PC-9 (cell line): Measurements from ENCODE around the gene SOX5. TPM values are rescaled to one million over a fixed set of nuclear protein-coding genes. Genes with fewer than 3 reads are reported as not detected.

ENCODE experiments used
- BruUV-seq: library from RNA; stranded (reverse); fragments of 400-500 nt; replicated peaks from 2 replicates; lab custom pipeline; 2021; lab: Mats Ljungman, UMichigan
- CTCF ChIA-PET: fragments of 300-600 bp; sonication (Branson Sonifier 250); formaldehyde crosslinking; loops from one replicate; lab custom pipeline; 2022; ENCODE audit warnings: antibody characterized with exemption; lab: Charles Lee
- POLR2A ChIA-PET: fragments of 300-600 bp; sonication (Branson Sonifier 250); formaldehyde crosslinking; loops from one replicate; lab custom pipeline; 2022; ENCODE audit warnings: antibody characterized with exemption; ENCODE audit not compliant: unreplicated experiment; lab: Charles Lee
- DNase-seq, 2 experiments: peaks; one replicate each; pipeline versions ENCODE4 v3.0.0 to v3.0.0-alpha.2; 2015 to 2022; ENCODE audit warnings: mixed read lengths in 1 of 2
- H2AFZ ChIP-seq: fragments of 200-600 bp; sonication (generic); 2 replicates; pipeline ENCODE4 v1.8.1; 2017; ENCODE audit warnings: antibody characterized with exemption
- H3F3A ChIP-seq: fragments of 200-600 bp; sonication (generic); 2 replicates; pipeline ENCODE4 v1.8.1; 2017; ENCODE audit warnings: antibody characterized with exemption, mild to moderate bottlenecking, low read depth; ENCODE audit not compliant: insufficient read depth
- H3K27ac ChIP-seq: fragments of 200-600 bp; sonication (generic); 2 replicates; pipeline ENCODE4 v1.6.1; 2016; ENCODE audit warnings: mixed run types
- H3K27me3 ChIP-seq: fragments of 200-600 bp; sonication (generic); 2 replicates; pipeline ENCODE4 v1.6.1; 2016; ENCODE audit warnings: low read depth, mixed run types; ENCODE audit not compliant: insufficient read depth
- H3K36me3 ChIP-seq: fragments of 200-600 bp; sonication (generic); 2 replicates; pipeline ENCODE4 v1.6.1; 2016; ENCODE audit warnings: low read depth, mixed run types
- H3K4me1 ChIP-seq: fragments of 200-600 bp; sonication (generic); replicated peaks from 2 replicates; pipeline ENCODE4 v1.6.1; 2016; ENCODE audit warnings: mixed run types; ENCODE audit not compliant: insufficient read depth
- H3K4me2 ChIP-seq: fragments of 200-600 bp; sonication (generic); 2 replicates; pipeline ENCODE4 v1.6.1; 2017; ENCODE audit warnings: mixed run types
- H3K4me3 ChIP-seq: fragments of 200-600 bp; sonication (generic); 2 replicates; pipeline ENCODE4 v1.6.1; 2016; ENCODE audit warnings: mixed run types
- H3K79me2 ChIP-seq: fragments of 200-600 bp; sonication (generic); 2 replicates; pipeline ENCODE4 v1.6.1; 2017; ENCODE audit warnings: low read depth, mixed run types
- H3K9me2 ChIP-seq: fragments of 200-600 bp; sonication (generic); 2 replicates; pipeline ENCODE4 v1.8.1; 2017; ENCODE audit warnings: mild to moderate bottlenecking; ENCODE audit not compliant: insufficient read depth
- H3K9me3 ChIP-seq: fragments of 200-600 bp; sonication (generic); 2 replicates; pipeline ENCODE4 v1.8.1; 2016; ENCODE audit warnings: low read depth; ENCODE audit not compliant: insufficient read depth
- H4K20me1 ChIP-seq: fragments of 200-600 bp; sonication (generic); 2 replicates; pipeline ENCODE4 v1.8.1; 2017; ENCODE audit not compliant: insufficient read depth
- EZH2 ChIP-seq: fragments of 200-600 bp; sonication (generic); IDR thresholded peaks from 2 replicates; pipeline ENCODE4 v1.8.0; 2017; ENCODE audit warnings: antibody characterized with exemption, low read depth
- intact Hi-C: fragments of 100-400 bp; cut with micrococcal nuclease; formaldehyde crosslinking; loops from one replicate; pipeline ENCODE4 v1.10.0; 2022; ENCODE audit not compliant: unreplicated experiment
- total RNA-seq: library from RNA; stranded (reverse); gene quantifications from 2 replicates; pipeline ENCODE4 v1.2.3, GENCODE V29; 2021
- TF ChIP-seq, protein P1 (sequence below): fragments of 200-600 bp; sonication (generic); conservative IDR thresholded peaks from 2 replicates; pipeline ENCODE4 v1.6.1; 2017; ENCODE audit warnings: mixed run types, antibody characterized with exemption, mild to moderate bottlenecking, moderate library complexity

The SOX5 gene
- total RNA-seq, 1 experiment from 2014 or later: not detected

DNA sequence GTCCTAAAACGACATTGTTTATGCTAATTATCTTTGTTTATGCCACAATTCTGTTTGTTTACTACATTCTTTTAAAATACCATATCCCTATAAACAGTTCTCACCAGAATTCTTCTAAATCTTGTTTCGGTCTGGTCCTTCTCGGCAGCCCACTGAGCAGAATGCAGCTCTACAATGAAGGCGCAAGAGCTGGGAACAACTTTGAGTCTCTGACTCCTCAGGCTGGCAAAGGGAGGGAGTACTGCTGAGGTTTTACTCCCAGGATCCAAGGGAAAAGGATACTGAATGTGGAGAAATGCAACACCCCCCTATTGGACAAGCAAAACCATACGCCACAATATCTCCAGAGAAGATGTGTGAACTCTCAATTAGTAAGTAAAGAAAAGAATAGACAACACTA, 5.4 kb downstream of the SOX5 start:
- DNase-seq: no peak
- Histone ChIP-seq H3K4me2 (no peak overlapping the region), H3K36me3 (no peaks in the 10 kb centered on the region), H3K27me3 (peaks cover 13% of the 10 kb centered on the region; the same call in 1 of the 2 replicates), H3K4me1 (no peaks in the 10 kb centered on the region), H3K9me2 (no peaks in the 10 kb centered on the region), H3K4me3 (no peak overlapping the region), H3K9me3 (no peaks in the 10 kb centered on the region), H4K20me1 (no peaks in the 10 kb centered on the region), H3K27ac (no peak overlapping the region), H3F3A (no peaks in the 10 kb centered on the region), H3K79me2 (no peaks in the 10 kb centered on the region), H2AFZ (no peak overlapping the region; the same call in 1 of the 2 replicates)
- intact Hi-C loops: no loop called here
- TF ChIP-seq, protein P1, sequence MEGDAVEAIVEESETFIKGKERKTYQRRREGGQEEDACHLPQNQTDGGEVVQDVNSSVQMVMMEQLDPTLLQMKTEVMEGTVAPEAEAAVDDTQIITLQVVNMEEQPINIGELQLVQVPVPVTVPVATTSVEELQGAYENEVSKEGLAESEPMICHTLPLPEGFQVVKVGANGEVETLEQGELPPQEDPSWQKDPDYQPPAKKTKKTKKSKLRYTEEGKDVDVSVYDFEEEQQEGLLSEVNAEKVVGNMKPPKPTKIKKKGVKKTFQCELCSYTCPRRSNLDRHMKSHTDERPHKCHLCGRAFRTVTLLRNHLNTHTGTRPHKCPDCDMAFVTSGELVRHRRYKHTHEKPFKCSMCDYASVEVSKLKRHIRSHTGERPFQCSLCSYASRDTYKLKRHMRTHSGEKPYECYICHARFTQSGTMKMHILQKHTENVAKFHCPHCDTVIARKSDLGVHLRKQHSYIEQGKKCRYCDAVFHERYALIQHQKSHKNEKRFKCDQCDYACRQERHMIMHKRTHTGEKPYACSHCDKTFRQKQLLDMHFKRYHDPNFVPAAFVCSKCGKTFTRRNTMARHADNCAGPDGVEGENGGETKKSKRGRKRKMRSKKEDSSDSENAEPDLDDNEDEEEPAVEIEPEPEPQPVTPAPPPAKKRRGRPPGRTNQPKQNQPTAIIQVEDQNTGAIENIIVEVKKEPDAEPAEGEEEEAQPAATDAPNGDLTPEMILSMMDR: no peak
- TF ChIP-seq EZH2: no peak
- BruUV-seq: no TSS peak
- ChIA-PET CTCF (interaction anchor here (0.7 kb wide), 1 partner anchor 1425 kb away, joined by 3 read pairs; no protein-coding TSS in a partner anchor), POLR2A (no interaction called here)

DNA sequence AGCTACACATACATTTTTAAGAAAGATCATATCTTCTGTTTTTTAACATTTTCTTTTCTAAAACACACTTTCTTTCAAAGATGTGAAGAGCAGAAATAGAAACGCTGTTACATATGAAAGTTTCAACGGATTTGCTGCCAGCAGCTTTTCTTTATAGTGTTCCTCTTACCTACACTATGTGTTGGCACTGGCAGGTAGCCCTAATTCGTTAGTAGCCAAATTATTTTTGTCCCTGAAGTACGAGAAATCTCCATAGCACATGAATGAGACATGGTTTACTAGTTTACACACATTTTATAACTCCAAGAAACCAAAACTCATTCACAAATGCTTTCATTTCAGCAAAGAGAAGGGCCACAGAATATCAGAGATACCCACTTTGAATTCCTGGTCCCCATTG, 6.6 kb downstream of the SOX5 start:
- Histone ChIP-seq H3K4me3 (no peak overlapping the region), H4K20me1 (no peaks in the 10 kb centered on the region), H3F3A (no peaks in the 10 kb centered on the region), H3K4me2 (no peak overlapping the region), H3K9me2 (no peaks in the 10 kb centered on the region), H3K36me3 (no peaks in the 10 kb centered on the region), H3K9me3 (no peaks in the 10 kb centered on the region), H3K27ac (no peak overlapping the region), H3K27me3 (peaks cover 4% of the 10 kb centered on the region; the same call in 1 of the 2 replicates), H2AFZ (no peak overlapping the region), H3K4me1 (no peaks in the 10 kb centered on the region), H3K79me2 (no peaks in the 10 kb centered on the region)
- intact Hi-C loops: no loop called here
- BruUV-seq: no TSS peak
- ChIA-PET CTCF (no interaction called here), POLR2A (no interaction called here)
- TF ChIP-seq EZH2: no peak
- DNase-seq: no peak

DNA sequence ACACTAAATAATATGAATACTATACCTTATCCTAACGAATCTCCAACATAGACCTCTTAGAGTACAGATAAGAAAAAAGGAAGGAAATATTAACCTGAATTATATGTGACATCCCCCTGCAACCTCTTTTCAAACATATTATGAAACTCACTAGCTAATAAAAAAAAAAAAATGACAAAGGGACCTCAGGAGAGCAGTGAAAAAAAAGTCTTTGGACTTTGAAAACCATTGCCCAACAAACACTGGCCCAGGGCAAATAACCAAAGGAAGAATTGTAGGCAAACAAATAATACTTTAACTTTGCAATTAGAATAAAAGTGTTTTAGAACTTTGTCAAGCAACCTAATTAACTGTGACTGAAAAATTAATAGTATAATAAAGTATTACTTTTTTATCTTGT, 7.7 kb downstream of the SOX5 start:
- no peaks in the 10 kb centered on the region for H3K9me3 ChIP-seq
- no peaks in the 10 kb centered on the region for H3K36me3 ChIP-seq
- no peaks in the 10 kb centered on the region for H4K20me1 ChIP-seq
- ChIA-PET POLR2A (no interaction called here), CTCF (no interaction called here)
- BruUV-seq: no TSS peak
- H2AFZ ChIP-seq: no peak overlapping the region
- no peak overlapping the region for H3K27ac ChIP-seq
- H3K27me3 ChIP-seq: peaks cover 4% of the 10 kb centered on the region; the same call in 1 of the 2 replicates
- no peaks in the 10 kb centered on the region for H3K9me2 ChIP-seq
- H3K4me2 ChIP-seq: no peak overlapping the region
- H3K79me2 ChIP-seq: no peaks in the 10 kb centered on the region
- H3K4me1 ChIP-seq: no peaks in the 10 kb centered on the region
- no peak for TF ChIP-seq EZH2
- TF ChIP-seq, protein P1: no peak
- DNase-seq: no peak
- no peak overlapping the region for H3K4me3 ChIP-seq
- no peaks in the 10 kb centered on the region for H3F3A ChIP-seq
- intact Hi-C loops: no loop called here

DNA sequence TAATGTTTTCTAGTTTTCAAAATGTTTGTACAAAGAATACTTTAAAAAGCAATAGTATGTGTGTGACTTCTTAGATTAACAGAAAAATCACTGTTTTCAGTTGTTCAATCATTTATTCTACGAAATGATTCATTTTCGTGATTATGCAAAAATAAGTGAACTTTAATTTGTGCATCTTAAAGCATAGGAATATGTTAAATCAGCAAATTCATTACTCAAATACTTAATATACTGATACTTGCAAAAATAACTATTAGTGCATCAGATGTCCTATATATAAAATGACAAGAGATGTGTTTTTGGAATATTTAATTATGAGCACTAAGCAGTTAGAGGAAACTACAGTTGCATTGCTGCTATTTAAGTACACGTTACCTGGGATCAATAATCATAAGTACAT, 11.0 kb downstream of the SOX5 start:
- DNase-seq: no peak
- no TSS peak for BruUV-seq
- Histone ChIP-seq H2AFZ (no peak overlapping the region), H4K20me1 (no peaks in the 10 kb centered on the region), H3K4me1 (no peaks in the 10 kb centered on the region), H3K79me2 (no peaks in the 10 kb centered on the region), H3K9me3 (no peaks in the 10 kb centered on the region), H3K9me2 (no peaks in the 10 kb centered on the region), H3K27me3 (peaks cover 4% of the 10 kb centered on the region; the same call in 1 of the 2 replicates), H3K27ac (no peak overlapping the region), H3K36me3 (no peaks in the 10 kb centered on the region), H3K4me2 (no peak overlapping the region), H3K4me3 (no peak overlapping the region), H3F3A (no peaks in the 10 kb centered on the region)
- CTCF ChIA-PET: no interaction called here
- intact Hi-C loops: no loop called here
- TF ChIP-seq, protein P1: no peak
- no peak for TF ChIP-seq EZH2
- POLR2A ChIA-PET: no interaction called here
